ENCODE results near the gene CSTPP1.
A peak's percentile ranks its signal among the peaks of the same experiment; 100 is the strongest.
"Not testable (repeated sequence)": the region's sequence is repeated elsewhere in the genome, so short reads cannot be mapped to it uniquely, and the experiment has no call there.

Gene CSTPP1

DNA sequence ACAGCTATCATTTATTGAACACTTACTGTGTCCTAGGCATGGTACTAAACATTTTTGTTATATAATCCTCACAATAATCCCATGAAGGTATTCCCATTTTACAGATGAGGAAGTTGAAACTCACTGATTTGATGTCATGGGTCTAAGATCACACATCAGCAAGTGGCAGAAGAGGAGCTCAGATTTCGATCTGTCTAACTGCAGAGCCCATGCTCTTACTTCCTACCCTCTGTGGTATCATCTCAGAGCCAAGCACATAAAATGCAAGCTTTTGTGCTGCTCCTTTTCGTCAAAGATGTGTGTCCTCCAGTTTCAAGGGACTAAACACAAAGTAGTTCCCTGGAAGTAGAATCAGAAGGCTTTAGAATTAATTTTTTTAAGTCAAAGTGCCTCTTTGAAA, 169.0 kb downstream of the CSTPP1 start:
- DNase-seq = no peak

DNA sequence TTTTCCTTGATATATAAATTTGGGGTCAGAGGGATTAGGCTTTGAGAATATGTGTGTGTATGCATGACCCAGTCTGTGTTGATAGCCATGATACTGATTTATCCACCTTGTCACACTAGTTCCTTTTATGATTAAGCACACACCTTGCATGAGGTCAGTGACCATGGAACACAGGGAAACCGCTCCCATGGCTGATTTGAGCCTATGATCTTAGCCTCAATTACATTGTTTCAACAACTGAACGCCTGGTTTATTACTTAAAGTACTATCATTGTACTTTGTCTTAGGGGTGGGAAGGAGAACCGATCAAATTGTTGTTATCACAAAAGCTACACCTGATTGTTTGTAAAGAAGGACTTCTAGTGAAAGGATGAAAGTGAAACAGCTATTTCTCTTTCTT, 169.4 kb downstream of the CSTPP1 start:
- no peak for DNase-seq

- DNase-seq = no peak
These were observed 170.3 kb downstream of the CSTPP1 start for GRCh38 chr11:47106798-47107411.

- DNase-seq = no peak
These were observed 171.2 kb downstream of the CSTPP1 start for GRCh38 chr11:47107744-47108143.

GRCh38 chr11:47108214-47108613, 171.7 kb downstream of the CSTPP1 start:
- DNase-seq = no peak

DNA sequence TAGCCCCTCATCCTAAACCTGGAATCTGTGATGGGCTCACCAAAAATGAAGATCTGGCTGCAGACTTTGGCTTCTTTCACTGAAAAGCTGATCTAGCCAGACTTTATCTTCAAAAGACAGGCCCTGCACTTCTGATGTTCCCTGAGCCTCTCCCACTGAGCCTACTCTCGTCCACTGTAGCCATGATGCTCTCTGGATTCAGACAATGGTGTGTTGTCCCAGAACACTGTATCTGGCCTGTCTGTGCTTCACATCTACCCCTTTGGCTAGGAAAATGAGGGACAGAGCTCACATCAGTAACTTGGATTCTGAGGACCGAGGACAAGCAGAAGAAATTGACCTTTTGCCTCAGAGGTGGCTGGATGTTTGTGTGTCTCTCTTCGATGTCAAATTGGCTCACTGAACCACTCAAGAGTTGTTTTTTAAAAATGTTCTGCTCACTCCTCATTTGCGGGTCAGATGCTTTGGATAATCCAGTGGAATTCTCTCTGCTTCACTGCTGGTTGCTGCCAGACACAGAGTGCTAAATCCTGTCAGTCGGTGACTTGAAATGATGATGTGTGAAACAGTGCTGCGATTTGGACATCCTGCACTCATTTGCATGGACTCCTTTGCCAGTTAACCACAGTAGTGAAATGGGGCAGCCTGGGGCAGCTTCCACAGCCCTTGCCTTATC, 172.6 kb downstream of the CSTPP1 start:
- no peak for DNase-seq

DNA sequence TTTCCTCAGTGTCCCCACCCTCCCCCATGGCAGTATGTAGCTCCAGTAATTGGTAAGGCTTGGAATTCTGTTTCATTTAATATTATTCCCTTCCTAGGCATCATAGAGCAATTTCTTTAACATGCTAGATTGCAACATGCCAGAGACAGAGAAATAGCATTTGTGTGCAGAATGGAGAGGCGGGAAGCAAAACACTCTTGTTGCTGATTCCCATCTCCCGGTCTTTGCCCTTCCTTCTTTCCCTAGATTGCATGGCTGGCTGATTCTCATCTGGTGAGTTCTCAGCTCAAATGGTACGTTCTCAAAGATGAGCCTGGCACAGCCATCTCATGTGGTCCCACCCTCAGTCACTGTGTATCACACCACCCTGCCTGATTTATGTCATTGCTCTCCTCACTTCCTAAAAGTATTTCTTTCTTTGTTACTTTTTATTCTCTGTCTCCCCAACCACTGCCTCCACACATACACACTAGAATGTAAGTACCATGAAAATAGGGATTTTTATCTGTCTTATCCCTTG, 173.2 kb downstream of the CSTPP1 start:
- DNase-seq = no peak

DNA sequence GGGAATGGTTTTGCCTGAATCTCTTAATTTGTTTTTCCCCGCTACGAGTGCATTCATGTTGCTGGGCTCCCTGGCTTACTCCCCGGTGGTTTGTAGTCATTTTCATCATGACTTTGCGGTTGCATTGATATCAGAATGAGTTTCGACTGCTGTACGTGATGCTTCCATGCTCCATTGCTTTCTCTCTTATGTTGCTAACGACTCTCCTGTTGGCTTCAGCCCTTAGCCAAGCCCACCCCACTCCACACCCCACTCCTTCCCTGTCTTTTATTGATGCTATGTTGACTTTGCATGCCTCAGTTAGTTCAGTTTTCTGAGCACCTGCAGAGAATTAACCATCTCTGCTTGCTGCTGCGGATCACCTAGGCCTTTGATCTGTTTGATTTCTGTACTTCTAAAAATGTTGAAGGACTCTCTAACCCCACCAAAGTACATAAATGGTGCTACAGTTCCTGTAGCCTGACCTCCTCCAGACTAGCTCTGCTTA, 174.8 kb downstream of the CSTPP1 start:
- no peak for DNase-seq

DNA sequence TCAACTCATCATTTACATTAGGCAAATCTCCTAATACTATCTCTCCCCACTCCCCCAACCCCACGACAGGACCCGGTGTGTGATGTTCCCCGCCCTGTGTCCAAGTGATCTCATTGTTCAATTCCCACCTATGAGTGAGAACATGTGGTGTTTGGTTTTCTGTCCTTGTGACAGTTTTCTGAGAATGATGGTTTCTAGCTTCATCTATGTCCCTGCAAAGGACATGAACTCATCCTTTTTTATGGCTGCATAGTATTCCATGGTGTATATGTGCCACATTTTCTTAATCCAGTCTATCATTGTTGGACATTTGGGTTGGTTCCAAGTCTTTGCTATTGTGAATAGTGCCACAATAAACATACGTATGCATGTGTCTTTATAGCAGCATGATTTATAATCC, 176.4 kb downstream of the CSTPP1 start:
- not testable (repeated sequence) for DNase-seq

- peak; percentile 43 to 70 for DNase-seq
These were observed 182.6 kb downstream of the CSTPP1 start for GRCh38 chr11:47118958-47119688.

- DNase-seq = no peak
These were observed 184.5 kb downstream of the CSTPP1 start for GRCh38 chr11:47121056-47121455.

- DNase-seq = no peak
These were observed 185.2 kb downstream of the CSTPP1 start for GRCh38 chr11:47121731-47122130.

GRCh38 chr11:47123094-47123493, 186.5 kb downstream of the CSTPP1 start:
- DNase-seq = no peak

DNA sequence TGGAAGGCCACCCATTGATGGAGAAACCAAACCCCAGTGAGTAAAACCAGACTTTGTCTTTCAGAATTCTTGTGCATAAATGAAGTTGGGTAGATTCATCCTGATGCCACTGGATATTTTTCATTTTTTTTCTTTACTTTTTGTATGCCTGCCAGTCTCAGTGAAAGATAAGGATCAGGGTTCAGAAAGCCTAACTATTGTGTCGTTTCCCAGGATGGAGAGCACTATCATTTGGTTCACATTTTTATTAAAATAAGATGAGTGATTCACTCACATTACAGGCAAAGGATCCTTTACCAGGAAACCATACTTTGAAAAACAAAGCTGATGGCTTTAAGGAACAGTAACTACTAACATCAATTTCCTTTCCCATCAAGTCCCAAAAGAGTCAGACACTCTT, 188.1 kb downstream of the CSTPP1 start:
- DNase-seq = no peak

DNA sequence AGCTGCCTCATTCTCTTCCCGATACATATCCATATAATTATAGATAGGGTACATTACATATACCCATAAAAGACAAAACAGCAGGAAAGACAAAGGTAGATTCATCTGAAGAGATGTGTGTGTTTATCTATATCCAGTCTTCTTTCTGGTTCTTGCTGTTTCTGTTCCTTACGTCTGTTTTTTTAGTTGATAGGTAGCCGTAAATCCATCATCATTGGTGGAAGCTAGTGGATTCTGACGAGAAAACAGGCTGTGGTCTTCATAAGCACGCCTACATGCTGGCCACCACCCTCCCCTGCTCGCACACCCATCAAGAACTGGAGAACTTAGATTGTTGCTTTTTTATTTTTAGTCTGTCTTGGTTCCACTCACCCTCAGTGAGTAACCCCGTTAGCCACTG, 188.5 kb downstream of the CSTPP1 start:
- no peak for DNase-seq

DNA sequence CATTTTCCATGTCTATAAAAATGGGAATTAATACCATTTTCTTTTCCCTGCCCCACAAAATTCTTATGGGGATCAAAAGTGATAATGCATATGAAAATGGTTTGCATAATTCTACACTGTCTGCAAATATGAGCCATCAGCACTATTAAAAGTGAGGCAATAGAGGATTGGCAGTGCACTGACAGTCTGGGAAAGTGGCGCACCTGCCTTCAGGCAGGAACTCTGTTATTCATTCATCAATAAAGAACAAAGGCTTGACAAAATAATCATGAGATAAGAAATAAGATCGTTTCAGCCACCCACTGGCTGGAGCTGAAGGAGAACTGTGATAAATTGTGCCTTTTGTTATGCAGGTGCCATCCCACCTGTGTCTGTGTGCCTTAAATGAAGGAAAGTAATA, 190.7 kb downstream of the CSTPP1 start:
- no peak for DNase-seq

DNA sequence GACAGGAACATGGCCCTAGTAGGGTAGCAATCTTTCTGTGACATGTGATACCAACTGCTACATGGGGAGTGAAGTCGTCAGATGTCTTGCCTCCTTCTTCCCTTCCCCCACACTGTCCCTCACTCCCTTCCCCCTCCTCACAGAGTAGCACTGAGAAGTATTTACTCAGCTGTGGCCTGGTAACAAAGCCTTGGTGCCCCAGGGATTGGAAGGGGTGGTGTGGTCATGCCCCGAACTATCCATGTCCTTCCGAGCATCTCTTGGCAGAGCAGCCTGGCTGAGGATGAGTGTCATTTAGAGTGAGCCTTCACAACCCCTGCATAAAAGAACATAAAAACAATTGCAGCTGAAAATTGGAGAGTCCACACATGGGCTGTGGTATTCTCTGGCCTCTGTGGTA, 194.0 kb downstream of the CSTPP1 start:
- no peak for DNase-seq

GRCh38 chr11:47131136-47131535, 194.6 kb downstream of the CSTPP1 start:
- DNase-seq = no peak

DNA sequence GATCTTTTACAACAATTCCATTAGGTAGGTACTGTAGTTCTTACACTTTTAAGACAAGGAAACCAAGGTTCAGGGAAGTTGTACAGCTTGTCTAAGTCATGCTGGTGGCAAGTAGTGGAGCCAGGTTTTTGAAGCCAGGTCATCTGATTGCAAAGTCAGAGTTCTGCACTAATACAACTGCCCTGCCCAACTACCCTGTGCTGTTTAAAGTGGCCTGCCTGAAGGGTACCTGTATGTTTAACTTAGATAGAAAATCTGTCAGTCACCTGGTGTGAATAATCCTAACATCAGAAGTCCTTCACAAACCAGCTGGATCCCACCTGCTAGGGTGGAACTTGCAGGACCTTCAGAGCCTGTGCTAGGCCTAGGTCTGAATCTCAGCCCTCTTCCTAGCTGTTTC, 195.9 kb downstream of the CSTPP1 start:
- no peak for DNase-seq

- no peak for DNase-seq
These were observed 196.4 kb downstream of the CSTPP1 start for GRCh38 chr11:47132981-47133380.

- no peak for DNase-seq
These were observed 199.8 kb downstream of the CSTPP1 start for GRCh38 chr11:47136327-47136726.

DNA sequence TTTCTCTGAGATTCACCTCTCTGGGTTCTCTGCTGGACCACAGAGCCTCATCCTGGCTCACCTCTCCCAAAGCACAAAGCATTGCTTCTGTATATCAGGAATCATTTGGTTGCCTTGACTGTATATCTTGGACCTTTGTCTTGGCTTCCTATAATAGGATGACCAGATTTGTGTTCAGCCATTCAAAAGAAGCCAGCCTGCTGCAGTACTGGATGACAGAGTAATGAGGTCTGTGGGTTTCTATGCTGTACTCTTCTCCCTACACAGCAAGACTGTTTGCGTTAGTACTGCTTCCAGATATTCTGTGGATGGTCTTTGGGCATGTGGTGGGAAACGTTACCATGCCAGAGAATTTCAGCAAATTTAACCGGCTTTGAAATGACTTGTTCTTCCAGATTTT, 200.4 kb downstream of the CSTPP1 start:
- DNase-seq = no peak

GRCh38 chr11:47137476-47137875, 200.9 kb downstream of the CSTPP1 start:
- DNase-seq = no peak

DNA sequence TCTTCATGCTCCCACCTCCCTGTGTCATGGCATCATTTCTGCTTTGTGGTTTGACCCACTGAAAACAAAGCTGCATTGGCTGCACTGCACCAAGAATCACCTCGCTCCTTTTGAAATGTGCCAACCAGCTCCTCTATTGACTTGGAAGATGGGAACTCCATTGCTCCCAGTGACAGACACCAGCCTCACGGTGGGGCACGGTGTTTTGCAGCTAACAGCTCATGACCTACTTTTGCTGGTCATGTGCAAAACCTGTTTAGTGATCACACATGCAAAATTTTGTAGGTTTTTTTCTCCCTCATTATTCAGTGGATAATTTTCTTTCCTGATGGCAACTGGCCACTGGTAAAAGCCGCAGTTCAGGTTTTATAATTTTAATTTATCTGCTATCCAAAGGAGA, 203.3 kb downstream of the CSTPP1 start:
- DNase-seq = no peak

All from stimulated activated CD4-positive, alpha-beta T cell treated with anti-CD3 and anti-CD28 coated beads, Interleukin-4, amount 100 ng/mL, for 4 hours (primary cell).